Measurements from ENCODE around the gene MIER2.
"Not testable (repeated sequence)": the region's sequence is repeated elsewhere in the genome, so short reads cannot be mapped to it uniquely, and the experiment has no call there.

MIER2 gene

GRCh38 chr19:389255-389934 lies 44.8 kb upstream of the MIER2 start:
- no peak overlapping the region for H3K4me3 ChIP-seq (replicated peaks; ENCODE audit: low read depth, low read length)
- DNase-seq (ENCODE audit: extremely low read depth, low read depth) = no peak
- TF ChIP-seq CTCF (IDR thresholded peaks at IDR 0.05; ENCODE audit: low read depth, low read length, missing control alignments) = no peak

DNA sequence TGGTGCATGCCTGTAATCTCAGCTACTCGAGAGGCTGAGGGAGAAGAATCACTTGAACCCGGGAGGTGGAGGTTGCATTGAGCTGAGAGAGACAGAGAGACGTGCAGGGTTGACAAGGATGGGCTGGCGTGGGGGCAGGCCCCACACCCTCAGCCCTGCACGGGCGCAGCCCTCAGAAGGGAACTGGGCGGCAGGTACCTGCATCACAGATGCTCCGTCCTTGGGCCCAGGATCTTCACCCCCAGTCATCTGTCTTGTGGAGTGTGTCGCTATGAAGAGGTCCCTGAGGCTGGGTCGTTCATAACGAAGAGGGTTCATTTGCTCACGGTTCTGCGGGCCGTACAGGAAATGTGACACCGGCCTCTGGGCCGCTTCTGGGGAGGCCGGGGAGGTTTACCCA lies 44.1 kb upstream of the MIER2 start:
- H3K4me3 ChIP-seq (replicated peaks; ENCODE audit: low read depth, low read length) = no peak overlapping the region
- TF ChIP-seq CTCF (IDR thresholded peaks at IDR 0.05; ENCODE audit: low read depth, low read length, missing control alignments) = no peak
- DNase-seq (ENCODE audit: extremely low read depth, low read depth) = no peak

GRCh38 chr19:387777-388176 lies 43.2 kb upstream of the MIER2 start:
- no peak for DNase-seq (ENCODE audit: extremely low read depth, low read depth)
- TF ChIP-seq CTCF (IDR thresholded peaks at IDR 0.05; ENCODE audit: low read depth, low read length, missing control alignments) = no peak
- H3K4me3 ChIP-seq (replicated peaks; ENCODE audit: low read depth, low read length) = no peak overlapping the region

DNA sequence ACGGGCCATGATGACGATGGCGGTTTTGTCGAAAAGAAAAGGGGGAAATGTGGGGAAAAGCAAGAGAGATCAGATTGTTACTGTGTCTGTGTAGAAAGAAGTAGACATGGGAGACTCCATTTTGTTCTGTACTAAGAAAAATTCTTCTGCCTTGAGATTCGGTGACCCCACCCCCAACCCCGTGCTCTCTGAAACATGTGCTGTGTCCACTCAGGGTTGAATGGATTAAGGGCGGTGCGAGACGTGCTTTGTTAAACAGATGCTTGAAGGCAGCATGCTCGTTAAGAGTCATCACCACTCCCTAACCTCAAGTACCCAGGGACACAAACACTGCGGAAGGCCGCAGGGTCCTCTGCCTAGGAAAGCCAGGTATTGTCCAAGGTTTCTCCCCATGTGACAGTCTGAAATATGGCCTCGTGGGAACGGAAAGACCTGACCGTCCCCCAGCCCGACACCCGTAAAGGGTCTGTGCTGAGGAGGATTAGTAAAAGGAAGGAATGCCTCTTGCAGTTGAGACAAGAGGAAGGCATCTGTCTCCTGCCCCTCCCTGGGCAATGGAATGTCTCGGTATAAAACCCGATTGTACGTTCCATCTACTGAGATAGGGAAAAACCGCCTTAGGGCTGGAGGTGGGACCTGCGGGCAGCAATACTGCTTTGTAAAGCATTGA lies 42.2 kb upstream of the MIER2 start:
- not testable (repeated sequence) for H3K4me3 ChIP-seq (replicated peaks; ENCODE audit: low read depth, low read length); DNase-seq (ENCODE audit: extremely low read depth, low read depth)

DNA sequence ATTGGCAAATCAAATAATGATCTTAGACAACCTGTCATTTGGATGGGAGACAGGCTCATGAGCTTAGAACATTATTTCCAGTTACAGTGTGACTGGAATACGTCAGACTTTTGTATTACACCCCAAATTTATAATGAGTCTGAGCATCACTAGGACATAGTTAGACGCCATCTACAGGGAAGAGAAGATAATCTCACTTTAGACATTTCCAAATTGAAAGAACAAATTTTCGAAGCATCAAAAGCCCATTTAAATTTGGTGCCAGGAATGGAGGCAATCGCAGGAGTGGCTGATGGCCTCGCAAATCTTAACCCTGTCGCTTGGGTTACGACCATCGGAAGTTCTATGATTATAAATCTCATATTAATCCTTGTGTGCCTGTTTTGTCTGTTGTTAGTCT lies 41.6 kb upstream of the MIER2 start:
- not testable (repeated sequence) for H3K4me3 ChIP-seq (replicated peaks; ENCODE audit: low read depth, low read length); DNase-seq (ENCODE audit: extremely low read depth, low read depth)

GRCh38 chr19:384799-385169 lies 40.2 kb upstream of the MIER2 start:
- no peak for TF ChIP-seq CTCF (IDR thresholded peaks at IDR 0.05; ENCODE audit: low read depth, low read length, missing control alignments)
- DNase-seq (ENCODE audit: extremely low read depth, low read depth) = no peak
- H3K4me3 ChIP-seq (replicated peaks; ENCODE audit: low read depth, low read length) = no peak overlapping the region

DNA sequence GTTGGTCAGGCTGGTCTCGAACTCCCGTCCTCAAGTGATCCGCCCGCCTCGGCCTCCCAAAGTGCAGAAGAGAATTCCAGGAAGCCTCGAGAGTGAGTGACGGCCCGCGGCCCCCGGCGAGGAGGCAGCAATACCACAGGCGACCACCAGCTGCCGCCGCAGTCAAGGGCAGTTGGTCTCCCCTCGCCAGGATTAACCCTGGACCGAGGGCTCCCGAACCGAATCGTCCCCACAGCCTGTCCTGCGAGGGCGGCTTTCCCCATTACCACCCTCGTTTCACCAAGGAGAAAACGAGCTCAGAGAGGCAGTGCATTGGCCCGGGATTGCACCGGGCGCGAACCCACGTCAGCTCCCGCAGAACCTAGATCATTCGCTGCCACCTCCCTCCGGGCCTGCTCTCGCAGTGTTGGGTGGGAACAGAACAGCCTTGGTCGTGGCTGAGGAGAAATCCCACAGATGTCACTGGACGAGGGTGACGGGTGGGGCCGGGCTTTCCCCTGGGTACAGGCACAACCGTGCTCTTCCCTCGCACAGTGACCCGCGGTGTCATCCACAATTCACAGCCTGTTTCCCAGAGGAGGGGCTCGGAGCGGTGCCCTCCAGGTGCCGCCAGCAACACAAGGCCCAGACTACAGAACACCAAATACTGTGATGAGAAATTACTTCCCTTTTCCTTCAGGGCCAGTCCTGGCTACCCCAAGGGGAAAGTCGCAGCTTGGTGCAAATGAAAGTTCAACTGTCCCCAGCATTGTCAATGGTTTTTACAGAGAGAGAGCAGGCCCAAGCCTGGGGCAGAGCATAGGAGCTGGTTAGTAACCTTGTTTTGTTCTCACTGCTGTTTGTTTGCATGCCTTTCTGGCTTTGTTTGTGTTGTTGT lies 39.6 kb upstream of the MIER2 start:
- no peak for DNase-seq (ENCODE audit: extremely low read depth, low read depth)
- H3K4me3 ChIP-seq (replicated peaks; ENCODE audit: low read depth, low read length) = no peak overlapping the region
- TF ChIP-seq CTCF (IDR thresholded peaks at IDR 0.05; ENCODE audit: low read depth, low read length, missing control alignments) = peak; percentile 2
